ENCODE results near the gene FAM3A. TPM values are rescaled to one million over a fixed set of nuclear protein-coding genes. Genes with fewer than 3 reads are reported as not detected.

FAM3A gene
- total RNA-seq, 1 experiment from 2014 or later = 15.6 TPM

GRCh38 chrX:154532690-154533089, 16.7 kb upstream of the FAM3A start:
- Histone ChIP-seq H4K20me1 (ENCODE audit: insufficient read depth) (no peaks in the 10 kb centered on the region), H3K4me1 (ENCODE audit: control insufficient read depth in 1 of 2, insufficient read depth in 2 of 2, low read length in 2 of 2) (peaks cover 0 to 6% of the 10 kb centered on the region in 2 experiments; a peak in 2 of 4 replicates), H3K79me2 (ENCODE audit: insufficient read depth, low read length) (no peaks in the 10 kb centered on the region), H3K9me3 (ENCODE audit: control insufficient read depth in 1 of 2, insufficient read depth in 1 of 2, low read depth in 1 of 2, low read length in 2 of 2) (no peaks in the 10 kb centered on the region), H3K27me3 (ENCODE audit: insufficient read depth, low read length) (no peaks in the 10 kb centered on the region), H3K4me3 (replicated peaks in 1 of 2; ENCODE audit: low read depth in 1 of 2, low read length in 2 of 2) (no peak overlapping the region), H3K27ac (ENCODE audit: low read depth, low read length) (no peak overlapping the region), H3K9me2 (ENCODE audit: insufficient read depth) (no peaks in the 10 kb centered on the region), H2AFZ (ENCODE audit: low read depth, low read length, poor library complexity, severe bottlenecking) (no peak overlapping the region), H3K36me3 (ENCODE audit: control insufficient read depth in 1 of 2, insufficient read depth in 2 of 2, low read length in 2 of 2) (peaks cover 2 to 15% of the 10 kb centered on the region in 2 experiments; a peak in 3 of 4 replicates), H3K4me2 (ENCODE audit: low read length) (no peak overlapping the region), H3K9ac (ENCODE audit: low read length) (no peak overlapping the region)
- ChIA-PET POLR2A (no interaction called here), CTCF (interaction anchor here (4.1 kb wide), 1 partner anchor 159 kb away, joined by 18 read pairs; no protein-coding TSS in a partner anchor), RAD21 (ENCODE audit: low non-redundant PET in 1 of 2, low total read pairs in 2 of 2, uncharacterized antibody in 2 of 2, unreplicated experiment in 2 of 2) (no interaction called here)
- no peak for DNase-seq (ENCODE audit: low read depth, low spot score)
- ATAC-seq = no peak
- intact Hi-C loops (cut with micrococcal nuclease) = no loop called here
- TF ChIP-seq SRF (IDR thresholded peaks at IDR 0.05; ENCODE audit: low read depth) = no peak
- no peak for TF ChIP-seq CBX3 (IDR thresholded peaks at IDR 0.05; ENCODE audit: low read depth)
- TF ChIP-seq RAD21 (IDR thresholded peaks at IDR 0.05; ENCODE audit: low read depth) = no peak
- TF ChIP-seq EZH2phosphoT487 (IDR thresholded peaks at IDR 0.05; ENCODE audit: borderline replicate concordance) = no peak
- TF ChIP-seq EGR1 (IDR thresholded peaks at IDR 0.05; ENCODE audit: low read depth) = no peak
- no peak for TF ChIP-seq ZNF274 (IDR thresholded peaks at IDR 0.05; ENCODE audit: low read depth, low read length)
- TF ChIP-seq TCF7L2 (IDR thresholded peaks at IDR 0.05; ENCODE audit: borderline replicate concordance, extremely low read depth, insufficient read depth, insufficient read length) = no peak
- TF ChIP-seq JUND (IDR thresholded peaks at IDR 0.05) = no peak
- TF ChIP-seq, protein P1, sequence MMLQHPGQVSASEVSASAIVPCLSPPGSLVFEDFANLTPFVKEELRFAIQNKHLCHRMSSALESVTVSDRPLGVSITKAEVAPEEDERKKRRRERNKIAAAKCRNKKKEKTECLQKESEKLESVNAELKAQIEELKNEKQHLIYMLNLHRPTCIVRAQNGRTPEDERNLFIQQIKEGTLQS (IDR thresholded peaks at IDR 0.05) = no peak
- TF ChIP-seq POLR2A (IDR thresholded peaks at IDR 0.05; ENCODE audit: borderline replicate concordance, extremely low read depth, insufficient read depth, insufficient read length) = no peak
- TF ChIP-seq EZH2 (IDR thresholded peaks at IDR 0.05) = no peak
- TF ChIP-seq YY1 (IDR thresholded peaks at IDR 0.05; ENCODE audit: extremely low read depth, insufficient replicate concordance, low read depth, low read length) = no peak
- no peak for TF ChIP-seq REST (IDR thresholded peaks at IDR 0.05; ENCODE audit: low read depth)
- no peak for TF ChIP-seq POLR2AphosphoS5 (IDR thresholded peaks at IDR 0.05; ENCODE audit: low read depth, low read length)
- TF ChIP-seq SIN3A (IDR thresholded peaks at IDR 0.05; ENCODE audit: low read depth) = no peak
- no peak for TF ChIP-seq SP1 (IDR thresholded peaks at IDR 0.05; ENCODE audit: low read depth)
- TF ChIP-seq FOSL1 (IDR thresholded peaks at IDR 0.05; ENCODE audit: low read depth) = no peak
- TF ChIP-seq ZBTB33 (IDR thresholded peaks at IDR 0.05; ENCODE audit: extremely low read depth, insufficient replicate concordance, low read length) = no peak
- no peak for TF ChIP-seq MAX (IDR thresholded peaks at IDR 0.05)
- BruUV-seq (replicated peaks) = TSS peak; percentile 34
